HL-60 (cell line): Measurements from ENCODE around the gene CHPF2.

Source experiments
- CTCF ChIP-seq: IDR thresholded peaks from one replicate; pipeline ENCODE4 v1.5.1; 2011; ENCODE audit warnings: low read length, control low read depth, inconsistent platforms; ENCODE audit not compliant: insufficient read depth
- REST ChIP-seq: IDR thresholded peaks from 2 replicates; pipeline ENCODE4 v1.6.1; 2012; ENCODE audit warnings: low read depth; ENCODE audit not compliant: insufficient replicate concordance

- TF ChIP-seq CTCF (no peak), REST (no peak)
These were observed 29.4 kb upstream of the CHPF2 start for GRCh38 chr7:151202836-151203235.
